ENCODE results near the gene MPDZ.

MPDZ gene

DNA sequence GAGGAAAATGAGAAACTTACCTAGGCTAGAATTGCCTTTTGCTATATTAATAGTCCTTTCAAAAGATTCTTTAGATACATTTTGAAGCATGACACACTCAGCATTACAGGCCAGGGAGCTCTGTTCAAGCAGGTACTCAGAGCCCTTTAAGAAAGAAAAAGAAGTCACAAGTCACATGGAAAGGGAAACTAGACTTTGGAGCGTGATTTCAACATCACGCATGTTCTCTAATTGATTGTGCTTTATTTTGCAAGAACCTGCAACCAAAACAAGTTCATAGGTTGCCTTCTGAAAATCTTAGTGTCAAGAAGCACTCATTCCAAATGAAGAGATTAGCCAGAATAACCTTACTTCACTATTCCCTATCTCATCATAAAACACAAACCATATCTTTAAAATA, 103.8 kb downstream of the MPDZ start:
- FAIRE-seq (no peak), DNase-seq (ENCODE audit: insufficient read length) (no peak)
- TF ChIP-seq TAF1 (IDR thresholded peaks at IDR 0.05; ENCODE audit: borderline replicate concordance, low read depth, low read length) (no peak), POLR2A (IDR thresholded peaks at IDR 0.05; ENCODE audit: low read depth, low read length) (no peak), POLR2AphosphoS5 (IDR thresholded peaks at IDR 0.05; ENCODE audit: low read depth, low read length) (no peak)

DNA sequence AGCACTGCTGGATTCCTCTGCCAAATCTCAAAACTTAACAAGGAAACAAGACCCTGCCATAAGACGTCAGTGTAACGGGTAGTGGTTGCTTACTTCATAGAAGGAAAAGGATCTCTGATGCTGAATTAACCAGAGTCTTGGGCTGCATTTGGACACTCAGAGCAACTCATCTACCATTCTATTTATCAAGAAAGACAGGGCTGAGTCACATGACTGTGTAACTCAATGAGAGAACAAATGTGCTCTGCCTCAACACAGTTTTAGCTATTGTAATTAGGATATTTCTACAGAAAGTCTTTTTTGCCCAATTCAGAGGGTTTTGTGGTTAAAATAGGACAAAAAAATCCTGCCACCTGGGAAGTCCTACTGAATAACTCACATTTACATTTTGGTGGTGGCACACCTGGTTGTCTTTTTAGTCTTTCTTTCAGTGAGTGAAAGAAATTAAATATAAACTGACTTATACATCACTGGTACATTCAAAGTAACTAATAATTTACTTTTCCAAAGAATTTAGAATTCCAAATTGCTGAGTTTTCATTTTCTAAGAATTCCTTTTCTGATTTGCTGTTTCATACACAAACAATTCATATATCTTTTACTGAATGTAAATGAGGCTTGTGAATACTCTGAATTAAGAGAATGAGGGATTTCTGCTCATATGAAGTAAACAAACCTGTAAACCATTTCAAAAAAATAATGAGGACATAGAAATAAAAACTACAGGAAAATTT, 104.4 kb downstream of the MPDZ start:
- FAIRE-seq (no peak), DNase-seq (ENCODE audit: insufficient read length) (no peak)
- TF ChIP-seq POLR2AphosphoS5 (IDR thresholded peaks at IDR 0.05; ENCODE audit: low read depth, low read length) (no peak), POLR2A (IDR thresholded peaks at IDR 0.05; ENCODE audit: low read depth, low read length) (no peak), TAF1 (IDR thresholded peaks at IDR 0.05; ENCODE audit: borderline replicate concordance, low read depth, low read length) (no peak)

DNA sequence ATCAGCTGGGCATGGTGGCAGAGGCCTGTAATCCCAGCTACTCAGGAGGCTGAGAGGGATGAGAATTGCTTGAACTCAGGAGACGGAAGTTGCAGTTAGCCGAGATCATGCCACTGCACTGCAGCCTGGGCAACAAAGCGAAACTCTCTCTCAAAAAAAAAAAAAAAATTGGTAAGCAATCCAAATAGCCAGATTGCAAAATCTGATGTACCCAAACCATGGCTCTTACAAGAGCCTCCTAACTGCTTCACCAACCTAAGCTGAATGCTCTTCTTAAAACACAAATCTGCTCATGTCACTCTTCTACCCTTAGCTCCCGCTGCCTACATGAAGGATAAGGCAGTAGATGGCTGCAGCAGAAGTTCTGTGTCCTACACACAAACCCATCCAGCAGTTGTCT, 105.9 kb downstream of the MPDZ start:
- no peak for TF ChIP-seq POLR2A (IDR thresholded peaks at IDR 0.05; ENCODE audit: low read depth, low read length)
- TF ChIP-seq POLR2AphosphoS5 (IDR thresholded peaks at IDR 0.05; ENCODE audit: low read depth, low read length), result no peak
- no peak for TF ChIP-seq TAF1 (IDR thresholded peaks at IDR 0.05; ENCODE audit: borderline replicate concordance, low read depth, low read length)
- DNase-seq (ENCODE audit: insufficient read length) (no peak), FAIRE-seq (no peak)

DNA sequence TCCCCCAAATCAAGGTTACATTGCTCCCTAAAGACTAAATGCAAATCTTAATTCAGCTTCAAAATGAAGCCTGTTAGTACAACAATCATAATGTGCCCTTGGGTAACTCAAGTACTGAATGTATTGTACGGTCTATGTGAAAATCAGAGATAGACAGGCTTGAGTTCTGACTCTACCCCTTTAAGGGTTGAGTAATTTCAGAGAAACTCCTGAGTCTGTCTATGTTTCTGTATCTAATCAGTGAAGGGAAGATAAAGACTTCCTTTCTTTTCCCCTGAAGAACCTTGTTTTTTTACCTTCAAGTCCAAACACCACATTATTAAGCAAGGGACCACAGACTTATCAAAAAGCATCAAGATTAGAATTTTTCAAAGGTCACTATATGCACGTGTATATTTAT, 108.2 kb downstream of the MPDZ start:
- FAIRE-seq (no peak), DNase-seq (ENCODE audit: insufficient read length) (no peak)
- no peak for TF ChIP-seq TAF1 (IDR thresholded peaks at IDR 0.05; ENCODE audit: borderline replicate concordance, low read depth, low read length)

DNA sequence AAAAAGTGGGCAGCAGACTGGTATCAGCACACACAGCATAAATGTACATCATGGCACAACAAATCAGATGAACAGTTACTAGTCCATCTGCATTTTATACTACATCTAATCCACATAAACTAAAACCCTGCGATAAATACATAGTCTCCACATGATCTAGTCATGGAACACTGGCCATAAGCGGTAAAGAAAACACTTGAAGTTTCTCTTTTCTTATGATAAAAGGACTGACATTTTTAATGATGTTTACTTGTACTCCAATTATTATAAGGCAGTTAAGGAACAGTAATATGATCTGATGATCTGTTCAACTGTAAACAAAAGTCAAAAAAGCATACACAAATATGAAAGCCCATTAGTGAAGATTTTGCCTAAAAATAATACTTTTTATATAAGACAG, 112.5 kb downstream of the MPDZ start:
- TF ChIP-seq POLR2AphosphoS5 (IDR thresholded peaks at IDR 0.05; ENCODE audit: low read depth, low read length), result no peak
- TF ChIP-seq POLR2A (IDR thresholded peaks at IDR 0.05; ENCODE audit: low read depth, low read length), result no peak
- no peak for TF ChIP-seq TAF1 (IDR thresholded peaks at IDR 0.05; ENCODE audit: borderline replicate concordance, low read depth, low read length)
- DNase-seq (ENCODE audit: insufficient read length) (no peak), FAIRE-seq (no peak)

DNA sequence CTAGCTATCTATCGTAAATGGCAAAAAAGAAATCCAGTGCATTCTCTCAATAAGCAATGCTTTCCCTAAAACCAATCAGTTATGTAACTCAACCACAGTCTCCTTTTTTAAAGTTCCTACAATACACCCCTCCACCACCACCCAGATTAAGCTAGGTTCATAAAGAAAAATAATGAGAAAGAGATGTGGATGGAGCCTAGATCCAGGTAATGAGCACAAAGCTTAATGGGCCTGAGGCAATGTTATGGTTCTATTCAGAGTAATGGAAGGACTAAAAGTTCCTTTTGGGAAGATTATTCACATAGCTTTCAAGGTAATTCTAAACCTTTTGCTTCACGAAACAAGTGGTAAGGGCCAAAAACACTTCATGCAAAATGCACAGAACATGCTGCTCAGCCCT, 113.5 kb downstream of the MPDZ start:
- no peak for DNase-seq (ENCODE audit: insufficient read length)
- TF ChIP-seq TAF1 (IDR thresholded peaks at IDR 0.05; ENCODE audit: borderline replicate concordance, low read depth, low read length) (no peak), POLR2A (IDR thresholded peaks at IDR 0.05; ENCODE audit: low read depth, low read length) (no peak), POLR2AphosphoS5 (IDR thresholded peaks at IDR 0.05; ENCODE audit: low read depth, low read length) (no peak)
- FAIRE-seq, result no peak

DNA sequence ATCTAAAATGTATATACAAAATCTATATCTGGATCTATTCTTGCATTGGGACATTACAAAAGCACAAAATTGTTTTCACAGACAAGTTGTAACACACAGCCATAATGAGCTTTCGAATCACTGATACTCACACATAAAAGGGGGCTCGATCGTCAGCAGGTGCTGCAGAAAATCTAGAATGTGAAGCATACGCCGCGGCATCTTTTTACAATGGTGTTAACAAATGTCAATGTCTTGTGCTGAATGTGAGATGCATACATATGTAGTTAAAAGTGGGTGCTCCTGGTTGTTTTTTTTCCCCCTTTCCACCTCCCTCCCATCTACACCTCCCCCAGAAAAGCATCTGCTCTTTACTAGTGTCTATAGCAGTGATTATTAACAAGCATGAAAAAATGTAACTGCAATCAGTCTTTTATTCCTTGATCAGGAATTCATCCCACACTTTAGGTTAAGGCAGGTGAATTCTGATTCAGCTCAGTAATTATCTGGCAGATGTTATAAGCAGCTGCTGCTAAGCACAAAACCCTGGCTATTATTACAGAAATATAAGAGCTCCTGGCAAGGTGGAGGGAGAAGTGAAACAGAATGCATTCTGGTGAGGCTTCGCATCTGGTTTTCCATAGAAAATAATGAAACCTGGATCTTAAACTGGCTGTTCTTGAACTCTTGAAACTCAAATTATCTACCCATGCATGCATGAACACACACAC, 114.1 kb downstream of the MPDZ start:
- DNase-seq (ENCODE audit: insufficient read length) (no peak), FAIRE-seq (no peak)
- TF ChIP-seq TAF1 (IDR thresholded peaks at IDR 0.05; ENCODE audit: borderline replicate concordance, low read depth, low read length) (no peak), POLR2AphosphoS5 (IDR thresholded peaks at IDR 0.05; ENCODE audit: low read depth, low read length) (no peak), POLR2A (IDR thresholded peaks at IDR 0.05; ENCODE audit: low read depth, low read length) (no peak)

DNA sequence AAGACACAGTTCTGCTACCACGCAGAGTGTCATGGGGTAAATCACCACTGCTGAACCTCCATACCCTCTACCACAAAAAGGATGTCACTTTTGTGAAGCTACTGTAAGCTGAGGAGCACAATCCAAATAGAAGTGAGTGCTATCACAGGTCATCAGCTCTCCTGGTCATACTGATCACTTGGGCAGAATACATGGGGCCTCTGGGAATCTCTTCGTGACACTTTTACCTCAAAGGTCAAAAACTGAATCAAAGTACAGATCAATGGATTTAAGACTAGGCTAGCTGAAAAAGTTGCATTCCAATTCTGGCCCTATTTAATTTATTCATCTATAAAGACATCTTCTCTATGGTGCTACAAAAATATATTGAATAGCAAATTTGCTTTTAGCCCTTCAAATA, 115.5 kb downstream of the MPDZ start:
- DNase-seq (ENCODE audit: insufficient read length) (no peak), FAIRE-seq (no peak)

DNA sequence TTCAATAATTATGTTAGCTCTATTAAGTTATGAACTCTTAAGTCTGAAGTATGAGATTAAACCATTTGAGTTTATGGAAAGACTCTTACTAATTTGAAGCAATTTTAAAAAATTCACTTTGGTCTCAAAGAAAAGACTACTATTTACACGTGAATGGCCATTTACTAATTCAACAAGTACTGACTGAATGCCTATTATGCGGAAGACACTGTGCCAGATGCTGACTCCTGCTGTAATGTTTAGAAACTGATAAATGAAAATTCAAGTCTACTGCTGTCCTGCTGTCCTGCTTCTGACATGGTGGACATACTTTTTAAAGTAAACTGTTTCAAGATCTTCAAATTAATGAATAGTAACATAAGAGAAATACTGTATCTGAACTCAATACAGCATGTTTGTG, 116.2 kb downstream of the MPDZ start:
- FAIRE-seq, result no peak

More for the DNA sequence above, 115.5 kb downstream of the MPDZ start:
- TF ChIP-seq POLR2AphosphoS5 (IDR thresholded peaks at IDR 0.05; ENCODE audit: low read depth, low read length) (no peak), POLR2A (IDR thresholded peaks at IDR 0.05; ENCODE audit: low read depth, low read length) (no peak), TAF1 (IDR thresholded peaks at IDR 0.05; ENCODE audit: borderline replicate concordance, low read depth, low read length) (no peak)

DNA sequence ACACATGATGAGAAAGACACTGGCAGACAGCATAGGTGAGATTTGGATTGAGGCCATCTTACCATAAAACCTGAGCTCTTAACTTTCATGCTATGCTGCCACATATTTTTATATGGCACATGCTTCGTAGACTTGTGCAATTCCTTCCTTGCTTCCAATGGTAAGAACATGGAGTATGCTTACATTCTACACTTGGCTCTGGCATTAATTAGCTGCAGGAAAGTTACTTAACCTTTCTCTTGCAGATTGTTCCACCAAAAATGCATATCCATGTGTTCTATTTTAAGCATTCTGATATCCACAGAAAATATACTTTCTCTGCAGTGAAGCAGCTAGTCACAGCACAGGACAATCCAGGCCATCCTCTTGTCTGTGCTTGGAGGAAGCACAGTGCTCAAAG, 119.4 kb downstream of the MPDZ start:
- TF ChIP-seq POLR2A (IDR thresholded peaks at IDR 0.05; ENCODE audit: low read depth, low read length), result no peak
- TF ChIP-seq POLR2AphosphoS5 (IDR thresholded peaks at IDR 0.05; ENCODE audit: low read depth, low read length), result no peak
- TF ChIP-seq TAF1 (IDR thresholded peaks at IDR 0.05; ENCODE audit: borderline replicate concordance, low read depth, low read length), result no peak
- FAIRE-seq, result no peak
- no peak for DNase-seq (ENCODE audit: insufficient read length)

More for the DNA sequence above, 116.2 kb downstream of the MPDZ start:
- no peak for DNase-seq (ENCODE audit: insufficient read length)
- TF ChIP-seq POLR2A (IDR thresholded peaks at IDR 0.05; ENCODE audit: low read depth, low read length) (no peak), TAF1 (IDR thresholded peaks at IDR 0.05; ENCODE audit: borderline replicate concordance, low read depth, low read length) (no peak), POLR2AphosphoS5 (IDR thresholded peaks at IDR 0.05; ENCODE audit: low read depth, low read length) (no peak)

DNA sequence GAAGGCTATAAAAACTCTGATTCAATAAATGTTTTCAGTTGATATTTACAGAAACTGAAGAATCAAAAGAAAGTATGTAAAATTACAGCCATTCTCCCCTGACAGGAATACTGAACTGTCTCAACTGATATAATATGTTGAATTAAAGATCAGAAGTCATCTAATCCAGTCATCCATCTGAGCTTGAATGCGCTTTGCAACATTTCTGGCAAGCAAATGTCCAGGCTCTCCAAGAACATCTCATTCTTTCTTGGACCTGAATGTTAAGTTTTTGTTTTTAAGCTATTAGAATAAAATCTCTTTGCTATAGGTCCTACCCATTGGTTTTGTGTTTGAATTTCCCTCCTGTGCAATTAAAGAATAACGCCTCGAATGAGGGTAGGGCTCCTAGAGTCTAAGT, 120.5 kb downstream of the MPDZ start:
- FAIRE-seq, result no peak
- no peak for TF ChIP-seq POLR2A (IDR thresholded peaks at IDR 0.05; ENCODE audit: low read depth, low read length)
- no peak for TF ChIP-seq POLR2AphosphoS5 (IDR thresholded peaks at IDR 0.05; ENCODE audit: low read depth, low read length)
- no peak for TF ChIP-seq TAF1 (IDR thresholded peaks at IDR 0.05; ENCODE audit: borderline replicate concordance, low read depth, low read length)
- no peak for DNase-seq (ENCODE audit: insufficient read length)

DNA sequence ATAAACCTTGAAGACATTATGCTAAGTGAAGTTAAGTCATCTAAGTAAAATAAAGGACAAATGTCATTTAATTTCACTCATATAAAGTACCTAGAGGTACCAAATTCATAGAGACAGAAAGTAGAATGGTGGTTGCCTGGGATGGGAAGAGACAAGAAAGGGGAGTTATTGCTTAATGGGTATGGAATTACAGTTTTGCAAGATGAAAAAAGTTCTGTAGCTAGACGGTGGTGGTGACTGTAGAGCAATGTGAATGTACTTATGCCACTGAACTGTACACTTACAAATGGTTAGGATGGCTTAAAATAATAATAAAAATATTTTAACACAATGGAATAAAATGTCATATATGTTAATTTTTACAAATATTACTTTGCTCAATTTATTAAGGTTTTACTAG, 128.0 kb downstream of the MPDZ start:
- no peak for TF ChIP-seq POLR2AphosphoS5 (IDR thresholded peaks at IDR 0.05; ENCODE audit: low read depth, low read length)
- FAIRE-seq (no peak), DNase-seq (ENCODE audit: insufficient read length) (no peak)
